Sigmoid colon (tissue), 4 donors: ENCODE measurements around the gene CYP11A1.

Experiments used
- CTCF ChIP-seq, 4 experiments: fragments of 450-650 bp in 3 of 4; fragments of 200-600 bp in 1 of 4; IDR thresholded peaks; one replicate each; pipeline ENCODE4 v1.5.1; 2016 to 2019; ENCODE audit warnings: antibody characterized with exemption in 4 of 4, mild to moderate bottlenecking in 3 of 4, moderate library complexity in 2 of 4
- EP300 ChIP-seq, 4 donors: sonication (generic); formaldehyde crosslinking; IDR thresholded peaks; one replicate each; pipeline ENCODE4 v1.6.1; 2017; ENCODE audit warnings: antibody characterized with exemption in 4 of 4
- POLR2A ChIP-seq, 2 donors: fragments of 450-650 bp; IDR thresholded peaks; one replicate each; pipeline ENCODE4 v1.6.1; 2016; ENCODE audit warnings: antibody characterized with exemption in 2 of 2, mild to moderate bottlenecking in 2 of 2, moderate library complexity in 2 of 2

- no peak for TF ChIP-seq CTCF (IDR thresholded peaks at IDR 0.05)
- no peak for TF ChIP-seq EP300 (IDR thresholded peaks at IDR 0.05)
- TF ChIP-seq POLR2A (IDR thresholded peaks at IDR 0.05), result no peak
Measured at GRCh38 chr15:74405823-74406222, 38.4 kb upstream of the CYP11A1 start.
